ENCODE results near the gene PRM3. TPM values are rescaled to one million over a fixed set of nuclear protein-coding genes. Genes with fewer than 3 reads are reported as not detected.
A peak's percentile ranks its signal among the peaks of the same experiment; 100 is the strongest.

Gene PRM3
- total RNA-seq, 2 experiments from 2014 or later: not detected

GRCh38 chr16:11231367-11231970 is 42.0 kb downstream of the PRM3 start:
- H3K27ac ChIP-seq (ENCODE audit: low read depth in 1 of 2, low read length in 2 of 2): no peak overlapping the region
- no peak overlapping the region for H3K4me3 ChIP-seq (ENCODE audit: low read length)
- intact Hi-C loops (cut with DNase I, micrococcal nuclease): no loop called here
- H3K9me3 ChIP-seq (ENCODE audit: control insufficient read depth in 1 of 2, insufficient read depth in 1 of 2, low read length in 2 of 2): no peaks in the 10 kb centered on the region
- H3K27me3 Mint-ChIP-seq: no peaks in the 10 kb centered on the region
- H3K9me3 Mint-ChIP-seq: no peaks in the 10 kb centered on the region
- peaks cover 58% of the 10 kb centered on the region for H3K4me1 Mint-ChIP-seq (ENCODE audit: low read depth)
- H3K36me3 Mint-ChIP-seq (ENCODE audit: low read depth): no peaks in the 10 kb centered on the region
- H3K4me1 ChIP-seq (ENCODE audit: insufficient read depth, low read length): peaks cover 58% of the 10 kb centered on the region
- TF ChIP-seq CTCF (IDR thresholded peaks at IDR 0.05): no peak
- CTCF ChIA-PET: no interaction called here
- no peak for DNase-seq
- H3K27me3 ChIP-seq (ENCODE audit: control insufficient read depth in 1 of 2, insufficient read depth in 2 of 2, low read length in 2 of 2): no peaks in the 10 kb centered on the region
- POLR2A ChIA-PET: interaction anchor here (1.1 kb wide), 1 partner anchor 23 kb away, joined by 4 read pairs; no protein-coding TSS in a partner anchor
- no peak for ATAC-seq (ENCODE audit: poor library complexity)
- peak overlapping the region; percentile 95 for H3K27ac Mint-ChIP-seq
- no peaks in the 10 kb centered on the region for H3K36me3 ChIP-seq (ENCODE audit: insufficient read depth, low read length)
- H3K4me3 Mint-ChIP-seq: no peak overlapping the region

GRCh38 chr16:11229906-11230305 is 43.5 kb downstream of the PRM3 start:
- intact Hi-C loops (cut with DNase I, micrococcal nuclease): loop anchor here in 1 of 2 experiments (10.0 kb wide), 1 partner anchor 125 kb away; no protein-coding TSS in a partner anchor
- CTCF ChIA-PET: no interaction called here

GRCh38 chr16:11229432-11229831 is 44.0 kb downstream of the PRM3 start:
- Histone ChIP-seq H3K27me3 (ENCODE audit: control insufficient read depth in 1 of 2, insufficient read depth in 2 of 2, low read length in 2 of 2) (no peaks in the 10 kb centered on the region), H3K9me3 (ENCODE audit: control insufficient read depth in 1 of 2, insufficient read depth in 1 of 2, low read length in 2 of 2) (no peaks in the 10 kb centered on the region), H3K4me3 (ENCODE audit: low read length) (no peak overlapping the region), H3K4me1 (ENCODE audit: insufficient read depth, low read length) (peaks cover 65% of the 10 kb centered on the region), H3K27ac (ENCODE audit: low read depth in 1 of 2, low read length in 2 of 2) (no peak overlapping the region), H3K36me3 (ENCODE audit: insufficient read depth, low read length) (no peaks in the 10 kb centered on the region)
- ChIA-PET POLR2A (no interaction called here), CTCF (no interaction called here)
- H3K4me3 Mint-ChIP-seq: no peak overlapping the region
- H3K4me1 Mint-ChIP-seq (ENCODE audit: low read depth): peaks cover 65% of the 10 kb centered on the region
- H3K9me3 Mint-ChIP-seq: no peaks in the 10 kb centered on the region
- TF ChIP-seq CTCF (IDR thresholded peaks at IDR 0.05): no peak
- H3K27me3 Mint-ChIP-seq: no peaks in the 10 kb centered on the region
- no peak for ATAC-seq (ENCODE audit: poor library complexity)
- H3K27ac Mint-ChIP-seq: peak overlapping the region; percentile 99
- intact Hi-C loops (cut with DNase I, micrococcal nuclease): loop anchor here in 1 of 2 experiments (10.0 kb wide), 1 partner anchor 125 kb away; no protein-coding TSS in a partner anchor
- DNase-seq: no peak
- no peaks in the 10 kb centered on the region for H3K36me3 Mint-ChIP-seq (ENCODE audit: low read depth)

More at GRCh38 chr16:11229906-11230305, 43.5 kb downstream of the PRM3 start:
- POLR2A ChIA-PET: interaction anchor here (0.6 kb wide), 1 partner anchor 9 kb away, joined by 3 read pairs; no protein-coding TSS in a partner anchor
- Histone ChIP-seq H3K4me1 (ENCODE audit: insufficient read depth, low read length) (peaks cover 65% of the 10 kb centered on the region), H3K9me3 (ENCODE audit: control insufficient read depth in 1 of 2, insufficient read depth in 1 of 2, low read length in 2 of 2) (no peaks in the 10 kb centered on the region), H3K27ac (ENCODE audit: low read depth in 1 of 2, low read length in 2 of 2) (no peak overlapping the region), H3K27me3 (ENCODE audit: control insufficient read depth in 1 of 2, insufficient read depth in 2 of 2, low read length in 2 of 2) (no peaks in the 10 kb centered on the region), H3K4me3 (ENCODE audit: low read length) (no peak overlapping the region), H3K36me3 (ENCODE audit: insufficient read depth, low read length) (no peaks in the 10 kb centered on the region)
- peaks cover 65% of the 10 kb centered on the region for H3K4me1 Mint-ChIP-seq (ENCODE audit: low read depth)
- no peaks in the 10 kb centered on the region for H3K9me3 Mint-ChIP-seq
- no peak for TF ChIP-seq CTCF (IDR thresholded peaks at IDR 0.05)
- DNase-seq (no peak), ATAC-seq (ENCODE audit: poor library complexity) (no peak)
- H3K27me3 Mint-ChIP-seq: no peaks in the 10 kb centered on the region
- H3K36me3 Mint-ChIP-seq (ENCODE audit: low read depth): no peaks in the 10 kb centered on the region
- H3K27ac Mint-ChIP-seq: peak overlapping the region; percentile 99
- H3K4me3 Mint-ChIP-seq: no peak overlapping the region

All from CD4-positive, alpha-beta T cell (primary cell).